ENCODE data around the gene PLIN3.

- no peak for TF ChIP-seq POLR2A (IDR thresholded peaks at IDR 0.05; ENCODE audit: low read depth, low read length)
- no peak for TF ChIP-seq CTCF (IDR thresholded peaks at IDR 0.05; ENCODE audit: extremely low read depth in 1 of 2, insufficient read depth in 1 of 2, low read depth in 1 of 2, low read length in 2 of 2)
- no peak for TF ChIP-seq FOS (IDR thresholded peaks at IDR 0.05; ENCODE audit: borderline replicate concordance, insufficient read depth, low read length)
- TF ChIP-seq MYC (IDR thresholded peaks at IDR 0.05; ENCODE audit: low read depth, low read length), result no peak
Observed at GRCh38 chr19:4801085-4801619, 66.3 kb downstream of the PLIN3 start.
